ENCODE results near the gene PKHD1. TPM values are rescaled to one million over a fixed set of nuclear protein-coding genes. Genes with fewer than 3 reads are reported as not detected.

The PKHD1 gene
- total RNA-seq, 1 experiment from 2014 or later = 0.09 TPM

DNA sequence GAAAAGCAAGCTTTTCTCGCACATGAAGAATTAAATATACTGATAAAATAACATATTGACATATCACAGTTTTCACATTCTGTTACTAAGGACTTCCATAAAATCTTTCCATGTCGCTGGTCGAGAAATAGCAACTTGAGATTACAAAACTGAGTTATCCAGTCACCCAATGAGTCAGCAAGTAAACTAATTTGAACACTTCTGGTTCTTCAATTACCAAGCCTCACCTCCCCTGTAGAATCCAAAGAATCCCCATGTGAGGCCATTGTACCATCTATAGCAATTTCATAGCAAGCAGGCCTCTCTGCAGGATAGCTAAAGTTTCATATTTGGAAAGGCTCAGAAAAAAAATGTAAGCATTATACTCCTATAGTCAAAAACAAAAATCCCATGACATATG is 87.3 kb downstream of the PKHD1 start:
- TF ChIP-seq, protein P1, sequence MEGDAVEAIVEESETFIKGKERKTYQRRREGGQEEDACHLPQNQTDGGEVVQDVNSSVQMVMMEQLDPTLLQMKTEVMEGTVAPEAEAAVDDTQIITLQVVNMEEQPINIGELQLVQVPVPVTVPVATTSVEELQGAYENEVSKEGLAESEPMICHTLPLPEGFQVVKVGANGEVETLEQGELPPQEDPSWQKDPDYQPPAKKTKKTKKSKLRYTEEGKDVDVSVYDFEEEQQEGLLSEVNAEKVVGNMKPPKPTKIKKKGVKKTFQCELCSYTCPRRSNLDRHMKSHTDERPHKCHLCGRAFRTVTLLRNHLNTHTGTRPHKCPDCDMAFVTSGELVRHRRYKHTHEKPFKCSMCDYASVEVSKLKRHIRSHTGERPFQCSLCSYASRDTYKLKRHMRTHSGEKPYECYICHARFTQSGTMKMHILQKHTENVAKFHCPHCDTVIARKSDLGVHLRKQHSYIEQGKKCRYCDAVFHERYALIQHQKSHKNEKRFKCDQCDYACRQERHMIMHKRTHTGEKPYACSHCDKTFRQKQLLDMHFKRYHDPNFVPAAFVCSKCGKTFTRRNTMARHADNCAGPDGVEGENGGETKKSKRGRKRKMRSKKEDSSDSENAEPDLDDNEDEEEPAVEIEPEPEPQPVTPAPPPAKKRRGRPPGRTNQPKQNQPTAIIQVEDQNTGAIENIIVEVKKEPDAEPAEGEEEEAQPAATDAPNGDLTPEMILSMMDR (conservative IDR thresholded peaks at IDR 0.05) = no peak
- Histone ChIP-seq H3K9ac (ENCODE audit: extremely low read depth, insufficient read length, low read length) (no peak overlapping the region), H2BK12ac (ENCODE audit: insufficient read length, low read depth, low read length) (no peak overlapping the region), H2BK15ac (ENCODE audit: low read depth, low read length) (no peak overlapping the region), H2BK120ac (ENCODE audit: low read depth, low read length, poor library complexity, severe bottlenecking) (no peak overlapping the region), H3K23me2 (ENCODE audit: insufficient read length, low read depth, low read length, poor library complexity, severe bottlenecking) (no peaks in the 10 kb centered on the region), H3K18ac (ENCODE audit: insufficient read length, low read depth, low read length) (no peak overlapping the region), H3K4me2 (ENCODE audit: insufficient read depth, insufficient read length, low read length) (no peak overlapping the region), H3K4me1 (ENCODE audit: insufficient read depth, low read length) (no peaks in the 10 kb centered on the region), H2AK5ac (ENCODE audit: insufficient read length, low read length) (no peak overlapping the region), H4K5ac (ENCODE audit: insufficient read length, low read depth, low read length) (no peak overlapping the region), H3T11ph (ENCODE audit: low read length) (no peak overlapping the region), H2BK20ac (ENCODE audit: low read depth, low read length, poor library complexity, severe bottlenecking) (no peak overlapping the region), H3K27ac (ENCODE audit: insufficient read length, low read depth, low read length) (no peak overlapping the region), H4K91ac (ENCODE audit: insufficient read length, low read depth, low read length) (no peak overlapping the region), H3K14ac (ENCODE audit: insufficient read depth, low read length) (no peak overlapping the region), H3K79me2 (ENCODE audit: insufficient read depth, low read length) (no peaks in the 10 kb centered on the region), H3K27me3 (ENCODE audit: insufficient read depth, low read length) (no peaks in the 10 kb centered on the region), H3K56ac (ENCODE audit: insufficient read length, low read depth, low read length) (no peak overlapping the region), H3K9me3 (ENCODE audit: control insufficient read depth, low read depth, low read length) (no peaks in the 10 kb centered on the region), H4K20me1 (ENCODE audit: control insufficient read depth, insufficient read depth, insufficient read length) (no peaks in the 10 kb centered on the region), H3K23ac (ENCODE audit: insufficient read length, low read depth, low read length) (no peak overlapping the region), H3K4ac (ENCODE audit: low read depth, low read length) (no peak overlapping the region), H3K79me1 (ENCODE audit: insufficient read depth, low read depth, low read length, poor library complexity, severe bottlenecking) (no peaks in the 10 kb centered on the region), H2AFZ (ENCODE audit: low read length) (no peak overlapping the region), H4K8ac (replicated peaks; ENCODE audit: insufficient read length, low read depth, low read length) (no peak overlapping the region), H2BK5ac (ENCODE audit: insufficient read length, low read length) (no peak overlapping the region)
- WGBS (ENCODE audit: extremely low coverage, insufficient read length, low lambda C conversion rate) = no CpG with 5 or more reads among the region's 3 CpGs
- Mint-ChIP-seq H3K27ac (no peak overlapping the region), H3K9me3 (no peaks in the 10 kb centered on the region; a peak in 1 of 5 replicates), H3K4me3 (no peak overlapping the region), H3K4me1 (0 out of 4 replicates have a peak, but pooled peaks cover 0 to 5% of the 10 kb centered on the region in 2 experiments), H3K27me3 (ENCODE audit: low read depth) (no peaks in the 10 kb centered on the region), H3K36me3 (ENCODE audit: insufficient read depth in 1 of 3, low read depth in 3 of 3) (no peaks in the 10 kb centered on the region)
- DNase-seq = no peak
